Suprapubic skin (tissue), 4 donors: ENCODE results near the gene KLHL29. TPM values are rescaled to one million over a fixed set of nuclear protein-coding genes. Genes with fewer than 3 reads are reported as not detected.

Experiments
- DNase-seq, 2 donors: peaks; one replicate each; pipeline ENCODE4 v3.0.0-alpha.2; 2019; ENCODE audit warnings: low spot score in 2 of 2
- H3K27ac ChIP-seq: fragments of 200-600 bp; sonication (generic); one replicate; pipeline ENCODE4 v1.5.1; 2019
- H3K27me3 ChIP-seq: fragments of 200-600 bp; sonication (generic); one replicate; pipeline ENCODE4 v1.5.1; 2019
- H3K36me3 ChIP-seq: fragments of 200-600 bp; sonication (generic); one replicate; pipeline ENCODE4 v1.5.1; 2019
- H3K4me1 ChIP-seq: fragments of 200-600 bp; sonication (generic); one replicate; pipeline ENCODE4 v1.5.1; 2019
- H3K4me3 ChIP-seq: fragments of 200-600 bp; sonication (generic); one replicate; pipeline ENCODE4 v1.5.1; 2019; ENCODE audit warnings: mild to moderate bottlenecking
- H3K9me3 ChIP-seq: fragments of 200-600 bp; sonication (generic); one replicate; pipeline ENCODE4 v1.5.1; 2019
- EP300 ChIP-seq: sonication (generic); formaldehyde crosslinking; IDR thresholded peaks from one replicate; pipeline ENCODE4 v1.6.1; 2017; ENCODE audit warnings: antibody characterized with exemption
- POLR2A ChIP-seq, 2 donors: fragments of 450-650 bp; IDR thresholded peaks; one replicate each; pipeline ENCODE4 v1.6.1; 2017; ENCODE audit warnings: antibody characterized with exemption in 2 of 2, mild to moderate bottlenecking in 2 of 2, moderate library complexity in 2 of 2
- POLR2AphosphoS5 ChIP-seq, 3 donors: sonication (generic); formaldehyde crosslinking; IDR thresholded peaks; one replicate each; pipeline ENCODE4 v1.6.1; 2017; ENCODE audit warnings: antibody characterized with exemption in 3 of 3
- WGBS: methylation state at CpG from one replicate; pipeline ENCODE4 v1.1.5; 2018; 5-methylcytosine and 5-hydroxymethylcytosine counted together
- total RNA-seq, 4 donors: library from RNA; depleted of rRNA; stranded (reverse); fragments of >200 nt; gene quantifications; one replicate each; pipeline ENCODE4 v1.1.0, GENCODE V29; 2016
- TF ChIP-seq, protein P1 (sequence below), 2 donors: fragments of 200-600 bp in 1 of 2; fragments of 450-650 bp in 1 of 2; sonication (generic) in 1 of 2; IDR thresholded peaks; one replicate each; pipeline ENCODE4 v1.5.1; 2016 to 2019; ENCODE audit warnings: antibody characterized with exemption in 2 of 2, mild to moderate bottlenecking in 1 of 2, moderate library complexity in 1 of 2

Gene KLHL29
- total RNA-seq, 4 donors from 2014 or later: 17.1 to 30.8 (median 20.7) TPM

DNA sequence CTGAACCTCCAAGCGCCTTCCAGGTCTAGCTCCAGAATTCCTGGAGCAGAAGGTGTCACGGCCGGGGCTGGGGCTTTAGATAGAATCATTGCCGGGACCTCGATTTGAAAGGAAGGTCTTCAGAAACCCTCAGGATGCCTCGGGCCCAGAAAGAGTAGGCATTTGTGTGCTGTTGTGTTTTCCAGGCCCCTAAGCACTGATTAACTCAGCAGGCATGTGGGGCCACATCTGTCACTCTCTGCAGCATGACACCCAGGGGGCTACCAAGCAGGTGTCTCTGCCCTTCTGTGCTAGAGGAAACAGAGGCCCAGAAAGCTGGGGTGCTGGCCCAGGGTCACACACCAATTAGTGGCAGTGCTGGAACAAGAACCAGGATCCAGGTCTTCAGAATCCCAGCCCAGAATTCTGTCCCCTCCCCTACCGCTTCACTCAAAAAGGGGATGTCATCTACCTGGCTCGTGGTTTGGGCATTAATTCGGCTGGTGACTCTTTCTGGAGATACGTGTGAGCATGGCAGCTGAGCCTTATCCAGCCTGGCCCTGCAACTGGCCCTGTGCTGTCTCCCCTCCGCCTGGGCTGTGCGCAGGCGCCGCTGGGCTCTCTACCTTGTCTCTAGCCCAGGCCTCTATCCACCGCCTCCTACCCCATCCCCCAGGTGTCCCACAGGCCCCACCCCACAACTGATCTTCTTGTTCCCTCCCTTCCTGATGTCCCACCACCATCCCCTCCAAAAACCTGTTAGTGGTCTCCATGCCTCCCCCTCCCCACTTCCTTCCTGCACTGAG, 296.6 kb downstream of the KLHL29 start:
- no peak for TF ChIP-seq EP300
- no peak for TF ChIP-seq POLR2AphosphoS5 (IDR thresholded peaks at IDR 0.05)
- no peak for TF ChIP-seq POLR2A (IDR thresholded peaks at IDR 0.05)
- TF ChIP-seq, protein P1, sequence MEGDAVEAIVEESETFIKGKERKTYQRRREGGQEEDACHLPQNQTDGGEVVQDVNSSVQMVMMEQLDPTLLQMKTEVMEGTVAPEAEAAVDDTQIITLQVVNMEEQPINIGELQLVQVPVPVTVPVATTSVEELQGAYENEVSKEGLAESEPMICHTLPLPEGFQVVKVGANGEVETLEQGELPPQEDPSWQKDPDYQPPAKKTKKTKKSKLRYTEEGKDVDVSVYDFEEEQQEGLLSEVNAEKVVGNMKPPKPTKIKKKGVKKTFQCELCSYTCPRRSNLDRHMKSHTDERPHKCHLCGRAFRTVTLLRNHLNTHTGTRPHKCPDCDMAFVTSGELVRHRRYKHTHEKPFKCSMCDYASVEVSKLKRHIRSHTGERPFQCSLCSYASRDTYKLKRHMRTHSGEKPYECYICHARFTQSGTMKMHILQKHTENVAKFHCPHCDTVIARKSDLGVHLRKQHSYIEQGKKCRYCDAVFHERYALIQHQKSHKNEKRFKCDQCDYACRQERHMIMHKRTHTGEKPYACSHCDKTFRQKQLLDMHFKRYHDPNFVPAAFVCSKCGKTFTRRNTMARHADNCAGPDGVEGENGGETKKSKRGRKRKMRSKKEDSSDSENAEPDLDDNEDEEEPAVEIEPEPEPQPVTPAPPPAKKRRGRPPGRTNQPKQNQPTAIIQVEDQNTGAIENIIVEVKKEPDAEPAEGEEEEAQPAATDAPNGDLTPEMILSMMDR (IDR thresholded peaks at IDR 0.05): no peak
- Histone ChIP-seq H3K4me1 (no peaks in the 10 kb centered on the region), H3K36me3 (no peaks in the 10 kb centered on the region), H3K4me3 (no peak overlapping the region), H3K9me3 (no peaks in the 10 kb centered on the region), H3K27ac (no peak overlapping the region), H3K27me3 (no peaks in the 10 kb centered on the region)
- WGBS: 85% methylated on average over 14 of the region's 15 CpGs
- no peak for DNase-seq

DNA sequence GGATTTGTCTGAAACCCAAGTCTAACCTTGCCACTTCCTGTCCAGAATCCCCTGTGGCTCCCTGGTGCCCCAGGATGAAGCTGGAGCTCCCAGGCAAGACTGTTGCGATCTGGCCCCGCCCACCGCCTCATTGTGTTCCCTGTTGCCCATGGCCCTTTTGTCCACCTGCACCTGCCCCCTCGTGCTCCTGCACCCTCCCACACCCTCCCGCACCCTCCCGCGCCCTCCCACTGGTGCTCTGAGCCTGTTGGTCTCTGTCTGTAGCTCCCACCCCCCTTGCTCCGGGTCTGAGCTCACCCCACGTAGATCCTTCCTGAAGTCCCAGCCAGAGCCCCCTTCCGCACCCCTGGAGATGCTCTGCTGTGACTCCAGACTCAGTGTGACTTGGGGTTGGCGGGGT, 297.5 kb downstream of the KLHL29 start:
- H3K4me1 ChIP-seq: no peaks in the 10 kb centered on the region
- TF ChIP-seq POLR2AphosphoS5 (IDR thresholded peaks at IDR 0.05) (no peak), EP300 (no peak), POLR2A (IDR thresholded peaks at IDR 0.05) (no peak)
- TF ChIP-seq, protein P1 (IDR thresholded peaks at IDR 0.05): no peak
- no peak overlapping the region for H3K4me3 ChIP-seq
- DNase-seq: no peak
- H3K27me3 ChIP-seq: no peaks in the 10 kb centered on the region
- no peaks in the 10 kb centered on the region for H3K36me3 ChIP-seq
- H3K9me3 ChIP-seq: no peaks in the 10 kb centered on the region
- WGBS: 95% methylated on average over 8 of the region's 11 CpGs
- no peak overlapping the region for H3K27ac ChIP-seq

DNA sequence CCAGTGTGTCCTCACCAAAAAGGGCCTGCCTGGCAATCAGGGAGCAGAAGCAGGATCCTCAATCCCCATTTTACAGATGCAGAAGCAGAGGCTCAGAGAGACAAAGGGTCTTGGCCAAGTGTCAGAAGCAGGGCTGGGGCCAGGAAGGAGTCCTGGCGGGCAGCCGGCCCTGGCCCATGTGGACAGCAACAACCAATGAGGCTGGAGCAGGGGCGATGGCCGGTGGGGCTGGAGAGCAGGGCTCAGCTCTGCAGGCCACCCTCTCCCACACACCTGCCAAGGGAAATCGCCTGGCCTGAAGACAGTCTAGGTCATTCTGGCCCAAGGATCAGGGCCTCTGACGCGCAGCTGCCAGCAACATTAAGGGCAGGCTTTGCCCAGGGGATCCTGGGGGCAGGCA, 298.0 kb downstream of the KLHL29 start:
- Histone ChIP-seq H3K4me3 (no peak overlapping the region), H3K27me3 (no peaks in the 10 kb centered on the region), H3K9me3 (no peaks in the 10 kb centered on the region), H3K36me3 (no peaks in the 10 kb centered on the region), H3K27ac (no peak overlapping the region), H3K4me1 (no peaks in the 10 kb centered on the region)
- TF ChIP-seq POLR2A (IDR thresholded peaks at IDR 0.05) (no peak), POLR2AphosphoS5 (IDR thresholded peaks at IDR 0.05) (no peak), EP300 (no peak)
- TF ChIP-seq, protein P1 (IDR thresholded peaks at IDR 0.05): no peak
- no peak for DNase-seq
- WGBS: 92% methylated on average over 7 of the region's 7 CpGs

DNA sequence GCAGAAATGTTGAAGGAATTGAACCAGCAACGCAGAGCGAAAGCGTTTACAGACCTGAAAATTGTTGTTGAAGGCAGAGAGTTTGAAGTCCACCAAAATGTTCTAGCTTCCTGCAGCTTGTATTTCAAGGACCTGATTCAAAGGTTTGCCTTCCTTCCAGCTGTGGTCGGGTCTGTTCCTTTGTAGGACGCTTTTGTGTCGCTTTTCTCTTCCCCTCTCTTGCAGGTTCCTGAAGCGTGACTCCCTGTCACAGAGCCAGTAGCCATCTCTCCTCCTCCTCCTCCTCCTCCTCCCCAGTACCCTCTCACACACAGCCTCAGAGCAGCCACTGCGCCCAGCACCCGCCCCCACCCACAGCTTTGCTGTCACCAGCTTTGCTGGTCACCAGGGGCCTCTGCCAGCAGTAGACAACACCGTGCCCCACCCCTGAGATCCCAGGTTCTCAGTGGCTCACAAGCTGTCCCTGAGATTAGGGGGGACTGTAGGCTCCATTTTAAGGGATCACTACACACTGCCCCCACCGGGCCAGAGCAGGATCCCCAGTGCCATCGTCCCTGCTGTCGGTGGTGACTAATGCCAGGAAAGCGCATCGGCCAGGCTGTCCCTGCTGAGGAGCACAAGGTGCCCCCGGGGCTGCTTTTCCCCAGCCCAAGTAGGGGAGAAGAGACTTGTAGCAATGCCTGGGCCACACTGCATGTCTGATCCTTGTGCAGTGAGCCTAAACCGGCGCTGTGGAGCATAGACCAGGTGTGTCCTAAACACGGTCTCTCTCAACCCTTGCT, 299.6 kb downstream of the KLHL29 start:
- H3K36me3 ChIP-seq: peaks cover 3% of the 10 kb centered on the region
- H3K4me1 ChIP-seq: no peaks in the 10 kb centered on the region
- no peak overlapping the region for H3K4me3 ChIP-seq
- H3K9me3 ChIP-seq: no peaks in the 10 kb centered on the region
- H3K27ac ChIP-seq: no peak overlapping the region
- H3K27me3 ChIP-seq: no peaks in the 10 kb centered on the region
- no peak for TF ChIP-seq EP300
- TF ChIP-seq, protein P1 (IDR thresholded peaks at IDR 0.05): no peak
- TF ChIP-seq POLR2A (IDR thresholded peaks at IDR 0.05): no peak
- TF ChIP-seq POLR2AphosphoS5 (IDR thresholded peaks at IDR 0.05): no peak
- 63% methylated on average over 19 of the region's 19 CpGs for WGBS
- DNase-seq: no peak

DNA sequence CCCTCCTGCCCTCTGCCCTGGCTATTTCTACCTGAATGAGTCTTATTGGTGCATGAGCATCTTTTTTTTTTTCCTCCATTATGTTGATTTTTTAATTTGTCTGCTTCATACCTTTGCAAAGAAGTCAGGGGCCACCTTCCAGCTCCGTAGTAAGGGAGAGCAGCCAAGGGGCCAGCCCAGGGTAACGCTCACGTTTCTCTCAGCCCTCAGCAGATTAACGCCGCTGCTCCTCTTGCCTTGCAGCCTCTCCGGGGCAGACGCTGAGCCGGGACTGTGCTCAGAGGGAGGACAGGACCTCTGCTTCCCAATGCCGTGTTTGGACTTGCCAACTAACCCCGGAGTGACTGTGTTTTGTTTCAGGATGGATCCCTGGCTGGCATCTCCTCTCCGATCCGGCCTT, 300.2 kb downstream of the KLHL29 start:
- H3K9me3 ChIP-seq: no peaks in the 10 kb centered on the region
- DNase-seq: no peak
- H3K36me3 ChIP-seq: peaks cover 4% of the 10 kb centered on the region
- no peak for TF ChIP-seq EP300
- TF ChIP-seq POLR2A (IDR thresholded peaks at IDR 0.05): no peak
- TF ChIP-seq, protein P1 (IDR thresholded peaks at IDR 0.05): no peak
- no peak for TF ChIP-seq POLR2AphosphoS5 (IDR thresholded peaks at IDR 0.05)
- WGBS: 62% methylated on average over 12 of the region's 12 CpGs
- no peak overlapping the region for H3K4me3 ChIP-seq
- H3K27me3 ChIP-seq: no peaks in the 10 kb centered on the region
- no peaks in the 10 kb centered on the region for H3K4me1 ChIP-seq
- no peak overlapping the region for H3K27ac ChIP-seq
